RKO (cell line): ENCODE results near the gene MAP2K3.
"Not testable (repeated sequence)": the region's sequence is repeated elsewhere in the genome, so short reads cannot be mapped to it uniquely, and the experiment has no call there.

Experiments used
- DNase-seq: peaks from one replicate; pipeline ENCODE4 v3.0.0-alpha.2; 2016; ENCODE audit warnings: low spot score

MAP2K3 gene

GRCh38 chr17:21310061-21310765 lies 25.7 kb downstream of the MAP2K3 start:
- not testable (repeated sequence) for DNase-seq

- not testable (repeated sequence) for DNase-seq
These were observed 26.5 kb downstream of the MAP2K3 start for GRCh38 chr17:21310766-21311602.

GRCh38 chr17:21313320-21313719 lies 28.8 kb downstream of the MAP2K3 start:
- no peak for DNase-seq

- DNase-seq = not testable (repeated sequence)
These were observed 29.2 kb downstream of the MAP2K3 start for GRCh38 chr17:21313761-21314160.

- DNase-seq = not testable (repeated sequence)
These were observed 29.8 kb downstream of the MAP2K3 start for GRCh38 chr17:21314261-21314664.

GRCh38 chr17:21314701-21315111 lies 30.2 kb downstream of the MAP2K3 start:
- DNase-seq = not testable (repeated sequence)

- DNase-seq = not testable (repeated sequence)
These were observed 30.9 kb downstream of the MAP2K3 start for GRCh38 chr17:21315246-21316000.

GRCh38 chr17:21316212-21316886 lies 31.8 kb downstream of the MAP2K3 start:
- not testable (repeated sequence) for DNase-seq

- DNase-seq = not testable (repeated sequence)
These were observed 32.5 kb downstream of the MAP2K3 start for GRCh38 chr17:21316887-21317500.

GRCh38 chr17:21317821-21318220 lies 33.3 kb downstream of the MAP2K3 start:
- not testable (repeated sequence) for DNase-seq

GRCh38 chr17:21318439-21318838 lies 33.9 kb downstream of the MAP2K3 start:
- no peak for DNase-seq

- not testable (repeated sequence) for DNase-seq
These were observed 34.3 kb downstream of the MAP2K3 start for GRCh38 chr17:21318856-21319255.

- DNase-seq = not testable (repeated sequence)
These were observed 34.7 kb downstream of the MAP2K3 start for GRCh38 chr17:21319256-21319655.

GRCh38 chr17:21319686-21320375 lies 35.3 kb downstream of the MAP2K3 start:
- DNase-seq = not testable (repeated sequence)

GRCh38 chr17:21320430-21320829 lies 35.9 kb downstream of the MAP2K3 start:
- DNase-seq = not testable (repeated sequence)

- not testable (repeated sequence) for DNase-seq
These were observed 36.5 kb downstream of the MAP2K3 start for GRCh38 chr17:21321061-21321460.

- DNase-seq = not testable (repeated sequence)
These were observed 37.3 kb downstream of the MAP2K3 start for GRCh38 chr17:21321744-21322191.

- DNase-seq = not testable (repeated sequence)
These were observed 39.0 kb downstream of the MAP2K3 start for GRCh38 chr17:21323257-21324111.

GRCh38 chr17:21324741-21325140 lies 40.2 kb downstream of the MAP2K3 start:
- not testable (repeated sequence) for DNase-seq
